ENCODE data around the gene METAP2. TPM values are rescaled to one million over a fixed set of nuclear protein-coding genes. Genes with fewer than 3 reads are reported as not detected.

Gene METAP2
- total RNA-seq, 1 donor from 2014 or later = 79.8 TPM

DNA sequence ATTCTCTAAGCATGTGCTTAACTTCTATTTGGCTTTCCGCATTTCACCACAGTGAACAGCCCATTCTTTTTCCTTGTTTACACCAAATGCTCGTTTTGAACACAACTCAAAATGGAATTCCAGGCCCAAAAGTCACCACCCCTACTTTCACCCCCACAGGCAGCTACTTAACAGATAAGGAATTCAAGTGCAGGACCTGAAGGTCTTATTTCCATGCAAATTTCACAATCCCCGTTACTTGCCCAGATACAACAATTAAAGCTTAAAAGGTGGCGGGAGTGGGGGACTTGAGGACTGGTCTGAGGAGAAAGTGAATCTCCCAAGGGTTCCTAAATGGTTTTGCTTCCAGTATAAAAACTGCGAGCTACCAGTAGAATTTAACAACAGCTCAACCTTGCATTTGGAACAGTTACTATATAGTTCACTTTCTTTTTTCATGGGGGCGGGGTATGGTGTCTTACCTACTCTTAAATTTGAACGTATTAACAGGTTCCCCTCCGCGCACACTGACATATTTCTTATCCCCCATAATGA, 73.6 kb downstream of the METAP2 start:
- no peak for DNase-seq (ENCODE audit: extremely low spot score, unreplicated experiment)
- Mint-ChIP-seq H3K27me3 (peaks cover 74% of the 10 kb centered on the region), H3K36me3 (no peaks in the 10 kb centered on the region), H3K4me1 (ENCODE audit: unreplicated experiment) (peaks cover 6% of the 10 kb centered on the region), H3K4me3 (peak overlapping the region; percentile 86), H3K27ac (no peak overlapping the region), H3K9me3 (peaks cover 7% of the 10 kb centered on the region)
- no peak for TF ChIP-seq CTCF (conservative IDR thresholded peaks at IDR 0.05)

DNA sequence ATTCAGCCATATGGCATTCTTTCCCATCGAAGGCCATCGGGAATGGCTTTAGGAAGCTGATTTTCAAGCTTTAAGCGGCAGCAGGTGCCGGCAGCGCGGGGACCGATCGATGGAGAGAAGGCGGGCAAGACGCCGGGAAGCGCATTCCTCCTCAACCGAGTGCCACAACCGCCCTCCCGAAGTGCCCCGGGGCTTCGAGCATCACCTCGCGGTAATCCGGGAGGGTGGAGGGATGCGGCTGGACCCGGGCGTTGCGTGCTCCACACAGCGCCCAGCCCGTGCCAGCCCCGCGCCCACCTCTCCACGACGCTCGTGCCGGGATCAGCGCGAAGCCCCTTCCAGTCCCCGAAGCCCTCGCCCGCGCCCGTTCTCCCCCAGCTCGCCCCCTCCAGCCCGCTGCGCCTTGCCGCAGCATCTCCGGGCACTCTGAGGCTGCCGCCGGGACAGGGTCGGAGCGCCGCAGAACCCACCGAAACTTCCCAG, 74.1 kb downstream of the METAP2 start:
- H3K4me1 Mint-ChIP-seq (ENCODE audit: unreplicated experiment) = peaks cover 6% of the 10 kb centered on the region
- H3K9me3 Mint-ChIP-seq = peaks cover 7% of the 10 kb centered on the region
- DNase-seq (ENCODE audit: extremely low spot score, unreplicated experiment) = peak; percentile 69
- TF ChIP-seq CTCF (conservative IDR thresholded peaks at IDR 0.05) = no peak
- no peak overlapping the region for H3K27ac Mint-ChIP-seq
- peaks cover 78% of the 10 kb centered on the region for H3K27me3 Mint-ChIP-seq
- H3K4me3 Mint-ChIP-seq = peak overlapping the region; percentile 86
- no peaks in the 10 kb centered on the region for H3K36me3 Mint-ChIP-seq

DNA sequence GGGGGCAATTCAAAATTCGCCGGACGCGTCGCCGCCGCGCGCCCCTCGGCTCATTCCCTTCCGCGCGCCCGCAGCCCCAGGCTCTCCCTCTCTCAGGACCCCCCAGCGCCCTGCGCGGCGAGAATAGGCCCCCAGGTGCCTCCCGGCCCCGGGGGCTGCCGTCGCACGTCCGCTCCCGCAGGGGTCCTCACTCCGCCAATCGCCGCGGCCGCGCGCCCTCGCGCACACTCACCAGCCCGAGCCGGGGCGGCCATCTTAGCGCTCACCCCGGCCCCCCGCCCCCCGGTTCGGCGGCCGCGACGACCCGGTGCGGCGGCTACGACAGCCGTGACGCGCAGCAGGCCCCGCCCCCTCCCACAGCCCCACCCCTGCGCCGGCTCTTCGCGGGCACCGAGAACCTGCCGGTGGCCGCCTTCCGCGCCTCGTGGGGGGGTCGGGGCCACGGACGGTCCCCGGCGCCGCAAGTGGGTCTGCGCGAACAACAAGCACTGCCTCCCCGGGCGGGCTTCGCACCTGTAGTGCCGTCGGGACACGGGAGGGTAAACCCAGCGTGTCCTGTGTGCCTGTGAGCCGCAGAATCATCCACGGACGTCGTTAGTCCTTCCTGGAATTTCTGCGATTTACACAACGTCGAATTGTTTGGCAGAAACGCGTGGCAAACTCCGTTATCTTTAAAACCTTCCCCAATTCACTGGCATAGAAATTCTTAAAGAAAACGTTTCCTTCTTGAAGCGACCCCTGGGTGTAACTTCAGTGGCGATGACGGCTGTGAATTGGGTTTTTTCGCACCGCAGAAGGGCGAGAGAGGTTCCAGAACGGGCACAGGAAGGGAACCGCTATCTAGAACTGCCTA, 74.8 kb downstream of the METAP2 start:
- no peak for TF ChIP-seq CTCF (conservative IDR thresholded peaks at IDR 0.05)
- DNase-seq (ENCODE audit: extremely low spot score, unreplicated experiment) = peak; percentile 69
- Mint-ChIP-seq H3K9me3 (peaks cover 7% of the 10 kb centered on the region), H3K27me3 (peaks cover 84% of the 10 kb centered on the region), H3K36me3 (no peaks in the 10 kb centered on the region), H3K4me3 (peak overlapping the region; percentile 86), H3K4me1 (ENCODE audit: unreplicated experiment) (peaks cover 6% of the 10 kb centered on the region), H3K27ac (no peak overlapping the region)

GRCh38 chr12:95549392-95550084, 75.6 kb downstream of the METAP2 start:
- DNase-seq (ENCODE audit: extremely low spot score, unreplicated experiment) = no peak
- Mint-ChIP-seq H3K27ac (no peak overlapping the region), H3K4me3 (peak overlapping the region; percentile 86), H3K36me3 (no peaks in the 10 kb centered on the region), H3K27me3 (peaks cover 89% of the 10 kb centered on the region), H3K4me1 (ENCODE audit: unreplicated experiment) (peaks cover 6% of the 10 kb centered on the region), H3K9me3 (peaks cover 7% of the 10 kb centered on the region)
- no peak for TF ChIP-seq CTCF (conservative IDR thresholded peaks at IDR 0.05)

DNA sequence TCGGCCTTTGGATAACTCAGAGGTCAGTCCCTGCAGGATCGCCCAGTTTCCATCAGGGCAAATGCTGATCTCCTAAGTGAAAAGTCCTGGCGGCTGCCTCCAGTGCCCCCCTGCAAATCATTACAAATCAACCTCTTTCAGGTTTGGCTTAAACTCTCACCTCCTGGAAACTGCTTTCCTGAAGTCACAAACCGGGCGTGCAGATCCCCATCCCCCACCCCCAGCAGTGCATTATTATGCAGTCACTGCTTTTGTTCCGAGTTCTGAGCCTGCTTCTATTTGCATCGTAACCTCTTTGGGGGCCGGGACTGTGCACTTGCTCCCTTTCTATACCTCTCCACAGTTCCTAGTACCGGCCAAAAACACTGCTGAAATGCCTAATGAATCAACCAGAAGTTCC, 77.4 kb downstream of the METAP2 start, which contains the start of gene USP44:
TSS of gene USP44 (minus strand) at position 172 of the 400 bp plus-strand sequence. CDS start 17,220 bp downstream, outside the sequence.
- peaks cover 7% of the 10 kb centered on the region for H3K9me3 Mint-ChIP-seq
- H3K27me3 Mint-ChIP-seq = peaks cover 78% of the 10 kb centered on the region
- no peak for TF ChIP-seq CTCF (conservative IDR thresholded peaks at IDR 0.05)
- H3K27ac Mint-ChIP-seq = no peak within 1 kb of the TSS
- H3K4me3 Mint-ChIP-seq = peak within 1 kb of the TSS; percentile 33
- no peaks in the 10 kb centered on the region for H3K36me3 Mint-ChIP-seq
- peaks cover 6% of the 10 kb centered on the region for H3K4me1 Mint-ChIP-seq (ENCODE audit: unreplicated experiment)
- no peak for DNase-seq (ENCODE audit: extremely low spot score, unreplicated experiment)

Measured in type B pancreatic cell (in vitro differentiated cells).